ENCODE results near the gene SPOCK3. TPM values are rescaled to one million over a fixed set of nuclear protein-coding genes. Genes with fewer than 3 reads are reported as not detected.

The SPOCK3 gene
- polyA plus RNA-seq, 2 of the 4 experiments (the other 2 are of a cell fraction): 0.15 to 0.61 TPM

- ChIA-PET POLR2A (no interaction called here), CTCF (no interaction called here)
- H3K27ac ChIP-seq: no peak overlapping the region
- H3K4me1 ChIP-seq: no peaks in the 10 kb centered on the region
- no peak overlapping the region for H3K4me2 ChIP-seq
- no peak for FAIRE-seq
- ATAC-seq: no peak
- no peak for DNase-seq (ENCODE audit: low read depth in 1 of 2, low spot score in 1 of 2)
- no peaks in the 10 kb centered on the region for H3K9me3 ChIP-seq
- H3K4me3 ChIP-seq: no peak overlapping the region
- TF ChIP-seq ESRRA (IDR thresholded peaks at IDR 0.05; ENCODE audit: borderline replicate concordance, low read length) (no peak), CTCF (IDR thresholded peaks at IDR 0.05) (no peak), NFE2L2 (conservative IDR thresholded peaks at IDR 0.05; ENCODE audit: low read length) (no peak), CEBPB (IDR thresholded peaks at IDR 0.05) (no peak), BCL3 (IDR thresholded peaks at IDR 0.05) (no peak), KDM1A (IDR thresholded peaks at IDR 0.05; ENCODE audit: low read depth) (no peak), PHF8 (IDR thresholded peaks at IDR 0.05; ENCODE audit: borderline replicate concordance, low read depth) (no peak), JUNB (IDR thresholded peaks at IDR 0.05) (no peak), MYC (IDR thresholded peaks at IDR 0.05; ENCODE audit: borderline replicate concordance, low read length) (no peak), RFX5 (IDR thresholded peaks at IDR 0.05) (no peak), ZC3H11A (IDR thresholded peaks at IDR 0.05) (no peak), GATA3 (IDR thresholded peaks at IDR 0.05; ENCODE audit: borderline replicate concordance) (no peak), HEYL (CRISPR knock-in tag; IDR thresholded peaks at IDR 0.05) (no peak), CBX2 (IDR thresholded peaks at IDR 0.05; ENCODE audit: borderline replicate concordance, low read depth) (no peak), ELK1 (IDR thresholded peaks at IDR 0.05; ENCODE audit: low read depth, low read length) (no peak), RAD21 (conservative IDR thresholded peaks at IDR 0.05 in 1 of 2, IDR thresholded peaks at IDR 0.05 in 1 of 2) (no peak)
- WGBS (ENCODE audit: missing lambda C conversion rate): 7% methylated on average over 1 of the region's 1 CpG
Measured at GRCh38 chr4:166827629-166828028, 406.7 kb downstream of the SPOCK3 start.

- no peak for ATAC-seq
- ChIA-PET POLR2A (no interaction called here), CTCF (no interaction called here)
- no peak overlapping the region for H3K4me2 ChIP-seq
- no peaks in the 10 kb centered on the region for H3K9me3 ChIP-seq
- H3K27ac ChIP-seq: no peak overlapping the region
- no peak overlapping the region for H3K4me3 ChIP-seq
- no peak for FAIRE-seq
- no peak for TF ChIP-seq RNF2 (IDR thresholded peaks at IDR 0.05; ENCODE audit: borderline replicate concordance, low read depth)
- no peaks in the 10 kb centered on the region for H3K4me1 ChIP-seq
- no peak for DNase-seq (ENCODE audit: low read depth in 1 of 2, low spot score in 1 of 2)
- 9% methylated on average over 1 of the region's 1 CpG for WGBS (ENCODE audit: missing lambda C conversion rate)
Measured at GRCh38 chr4:166827167-166827566, 407.1 kb downstream of the SPOCK3 start.

- Histone ChIP-seq H3K4me3 (no peak overlapping the region), H3K4me1 (no peaks in the 10 kb centered on the region), H3K9me3 (no peaks in the 10 kb centered on the region), H3K4me2 (no peak overlapping the region), H3K27ac (no peak overlapping the region)
- no peak for ATAC-seq
- DNase-seq (ENCODE audit: low read depth in 1 of 2, low spot score in 1 of 2): no peak
- 25% methylated on average over 3 of the region's 3 CpGs for WGBS (ENCODE audit: missing lambda C conversion rate)
- ChIA-PET POLR2A (no interaction called here), CTCF (no interaction called here)
- no peak for FAIRE-seq
- TF ChIP-seq HDAC2 (IDR thresholded peaks at IDR 0.05) (no peak), TP53 (CRISPR knock-in tag; IDR thresholded peaks at IDR 0.05) (no peak), EP300 (IDR thresholded peaks at IDR 0.05) (no peak), JUN (IDR thresholded peaks at IDR 0.05) (no peak), MAZ (IDR thresholded peaks at IDR 0.05; ENCODE audit: borderline replicate concordance, low read depth, low read length) (no peak), FOSL2 (IDR thresholded peaks at IDR 0.05) (no peak), FOSL2 (CRISPR knock-in tag; IDR thresholded peaks at IDR 0.05) (no peak), CHD4 (IDR thresholded peaks at IDR 0.05; ENCODE audit: borderline replicate concordance) (no peak), CTCF (IDR thresholded peaks at IDR 0.05) (no peak), EHMT2 (IDR thresholded peaks at IDR 0.05; ENCODE audit: low read depth) (no peak), FOSB (CRISPR knock-in tag; IDR thresholded peaks at IDR 0.05) (no peak), ZSCAN20 (CRISPR knock-in tag; IDR thresholded peaks at IDR 0.05) (no peak), PHF8 (IDR thresholded peaks at IDR 0.05; ENCODE audit: borderline replicate concordance, low read depth) (no peak), MYC (IDR thresholded peaks at IDR 0.05; ENCODE audit: borderline replicate concordance, low read length) (no peak), CBX8 (IDR thresholded peaks at IDR 0.05) (no peak), RCOR1 (IDR thresholded peaks at IDR 0.05; ENCODE audit: low read depth, low read length) (no peak), MAFK (IDR thresholded peaks at IDR 0.05; ENCODE audit: partially characterized antibody) (no peak)
Measured at GRCh38 chr4:166823848-166824247, 410.4 kb downstream of the SPOCK3 start.
